Measurements from ENCODE around the gene CDC6.
"Not testable (repeated sequence)": the region's sequence is repeated elsewhere in the genome, so short reads cannot be mapped to it uniquely, and the experiment has no call there.

CDC6 gene

GRCh38 chr17:40290629-40291280, 3.1 kb downstream of the CDC6 start:
- DNase-seq: peak; percentile 60 to 63

DNA sequence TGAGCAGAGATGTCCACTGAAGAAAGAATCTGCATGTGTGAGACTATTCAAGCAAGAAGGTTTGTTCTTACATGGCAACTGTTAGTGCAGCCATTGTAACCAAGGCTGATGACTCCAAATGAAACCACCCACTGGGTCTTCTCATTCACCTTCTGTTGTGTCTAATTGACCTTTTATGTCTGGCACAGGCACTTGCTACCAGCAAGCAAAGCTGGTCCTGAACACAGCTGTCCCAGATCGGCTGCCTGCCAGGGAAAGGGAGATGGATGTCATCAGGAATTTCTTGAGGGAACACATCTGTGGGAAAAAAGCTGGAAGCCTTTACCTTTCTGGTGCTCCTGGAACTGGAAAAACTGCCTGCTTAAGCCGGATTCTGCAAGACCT, 3.6 kb downstream of the CDC6 start:
- DNase-seq: no peak

DNA sequence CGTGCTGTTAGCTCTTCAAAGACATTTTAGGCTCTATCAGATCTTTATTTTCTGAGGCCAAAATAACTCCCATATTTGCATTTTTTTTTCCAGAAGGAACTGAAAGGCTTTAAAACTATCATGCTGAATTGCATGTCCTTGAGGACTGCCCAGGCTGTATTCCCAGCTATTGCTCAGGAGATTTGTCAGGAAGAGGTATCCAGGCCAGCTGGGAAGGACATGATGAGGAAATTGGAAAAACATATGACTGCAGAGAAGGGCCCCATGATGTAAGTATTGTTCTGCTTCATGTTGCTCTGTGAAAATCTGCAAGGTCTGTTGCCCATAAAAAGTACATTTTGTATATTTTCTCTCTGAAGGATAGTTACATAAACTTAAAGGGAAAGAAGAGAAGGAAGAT, 5.7 kb downstream of the CDC6 start:
- no peak for DNase-seq

DNA sequence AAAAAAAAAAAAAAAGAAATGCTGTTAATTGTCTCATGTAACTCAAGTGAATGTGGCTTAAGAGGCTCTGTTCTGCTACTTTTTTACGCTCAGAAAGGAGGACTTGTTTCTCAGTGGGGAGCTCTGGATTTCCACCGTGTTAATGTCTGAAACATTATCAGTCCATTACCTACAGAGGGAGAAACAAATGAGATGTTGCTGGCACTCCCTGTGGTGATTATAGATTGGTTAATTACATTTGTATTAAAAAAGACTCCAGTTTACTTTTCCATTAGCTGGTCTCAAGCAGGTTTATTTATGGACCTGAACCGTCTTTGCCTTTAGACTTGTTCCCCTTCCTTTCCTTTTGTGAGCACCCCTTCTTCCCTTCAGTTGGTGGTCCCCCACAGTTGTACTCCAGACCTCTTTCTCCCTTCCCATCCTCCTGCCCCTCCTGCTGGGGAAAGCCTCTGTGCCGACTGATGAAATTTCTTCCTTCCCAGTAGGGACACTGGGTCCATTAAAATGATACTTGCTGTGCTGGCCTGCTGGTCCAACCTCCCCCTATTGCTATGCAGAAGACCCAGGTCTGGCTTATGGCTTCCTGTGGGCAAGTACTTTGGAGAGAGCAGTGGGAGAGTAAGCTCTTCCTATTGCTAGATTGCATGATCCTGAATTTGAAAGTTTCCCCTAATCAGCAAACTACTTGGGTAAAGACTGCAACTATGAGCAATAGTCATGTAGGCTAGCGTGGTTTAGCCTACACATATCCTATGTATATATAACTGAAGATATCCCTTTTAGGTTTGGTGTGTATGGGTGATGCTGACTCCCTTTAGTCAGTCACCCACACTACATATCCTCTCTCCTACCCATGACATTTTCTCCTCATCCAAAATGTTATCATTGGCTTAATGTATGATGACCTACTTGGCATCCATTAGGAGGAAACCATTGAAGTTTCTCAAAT, 8.1 kb downstream of the CDC6 start:
- peak; percentile 66 to 81 for DNase-seq

DNA sequence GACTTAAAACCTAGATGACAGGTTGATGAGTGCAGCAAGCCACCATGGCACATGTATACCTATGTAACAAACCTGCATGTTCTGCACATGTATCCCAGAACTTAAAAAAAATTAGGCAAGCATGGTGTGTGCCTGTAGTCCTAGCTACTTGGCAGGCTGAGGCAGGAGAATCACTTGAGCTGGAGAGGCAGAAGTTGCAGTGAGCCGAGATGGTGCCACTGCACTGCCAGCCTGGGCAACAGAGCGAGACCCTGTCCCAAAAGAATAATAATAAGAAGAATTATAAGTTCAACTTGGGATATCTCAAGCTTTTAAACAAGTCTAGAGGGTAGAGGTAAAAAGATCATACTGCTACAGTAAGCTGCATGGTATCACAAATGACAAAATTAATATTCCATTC, 9.8 kb downstream of the CDC6 start:
- DNase-seq: no peak

DNA sequence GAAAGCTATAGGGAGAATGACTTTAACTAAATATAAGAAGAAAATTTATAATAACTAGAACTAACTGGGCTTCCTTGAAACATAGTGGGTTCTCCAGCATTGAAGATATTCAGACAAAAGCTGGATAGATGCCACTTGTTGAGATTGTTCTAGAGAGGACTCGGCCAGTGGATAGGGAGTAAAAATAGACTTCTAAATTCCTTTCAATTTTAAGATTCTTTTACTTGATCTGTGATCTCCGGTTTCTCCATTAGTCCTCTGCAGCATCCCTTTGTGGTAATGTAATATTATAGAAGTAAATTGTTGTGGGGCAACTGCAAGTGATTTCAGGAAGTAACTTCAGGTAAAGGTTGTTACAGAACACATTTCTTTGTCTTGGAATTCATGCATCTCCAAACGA, 11.0 kb downstream of the CDC6 start:
- DNase-seq: no peak

DNA sequence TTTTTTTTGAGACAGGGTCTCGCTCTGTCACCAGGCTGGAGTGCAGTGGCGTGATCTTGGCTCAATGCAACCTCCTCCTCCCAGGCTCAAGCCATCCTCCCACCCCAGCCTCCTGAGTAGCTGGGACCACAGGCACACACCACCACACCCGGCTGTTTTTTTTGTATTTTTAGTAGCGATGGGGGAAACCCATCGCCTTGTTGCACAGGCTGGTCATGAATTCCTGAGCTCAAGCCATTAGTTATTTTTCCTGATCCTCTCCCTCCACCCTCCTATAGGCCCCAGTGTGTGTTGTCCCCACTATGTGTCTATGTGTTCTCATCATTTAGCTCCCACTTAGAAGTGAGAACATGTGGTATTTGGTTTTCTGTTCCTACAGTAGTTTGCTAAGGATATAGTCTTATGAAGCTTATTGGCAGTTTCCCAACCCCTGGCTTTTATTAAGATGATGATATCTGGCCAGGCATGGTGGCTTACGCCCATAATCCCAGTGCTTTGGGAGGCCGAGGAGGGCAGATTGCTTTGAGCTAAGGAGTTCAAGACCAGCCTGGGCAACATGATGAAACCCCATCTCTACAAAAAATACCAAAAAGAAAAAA, 11.6 kb downstream of the CDC6 start:
- DNase-seq: not testable (repeated sequence)

- no peak for DNase-seq
Observed at GRCh38 chr17:40301315-40301714, 13.6 kb downstream of the CDC6 start.

DNA sequence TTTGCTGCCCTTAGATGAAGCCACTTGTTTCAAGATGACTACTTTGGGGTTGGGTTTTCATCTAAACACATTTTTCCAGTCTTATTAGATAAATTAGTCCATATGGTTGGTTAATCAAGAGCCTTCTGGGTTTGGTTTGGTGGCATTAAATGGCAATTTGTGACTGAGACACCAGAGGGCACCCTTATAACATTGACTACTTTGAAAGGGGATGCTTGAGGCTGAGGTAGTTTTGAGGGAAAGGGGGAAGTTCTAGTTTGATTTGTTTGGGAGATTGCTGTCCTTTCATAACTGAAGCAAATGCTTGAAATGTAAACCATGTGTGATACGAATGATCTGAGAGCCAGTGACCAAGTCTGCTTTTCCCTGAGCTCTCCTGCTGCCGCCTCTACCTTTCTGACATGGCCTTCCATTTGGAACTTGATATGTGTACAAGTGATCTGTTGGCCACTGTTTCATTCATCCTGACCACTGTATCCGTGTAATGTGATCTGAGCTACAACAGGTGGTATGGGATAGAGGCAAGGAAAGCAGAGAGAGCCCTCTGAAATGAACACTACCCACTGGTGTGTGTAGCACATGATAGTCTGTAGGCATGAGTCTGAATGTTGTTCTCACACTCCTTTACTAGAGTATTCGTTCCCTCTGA, 15.5 kb downstream of the CDC6 start:
- peak; percentile 82 to 91 for DNase-seq

GRCh38 chr17:40303708-40304551, 16.3 kb downstream of the CDC6 start:
- DNase-seq: peak in 1 of 2 donors; percentile 51

- not testable (repeated sequence) for DNase-seq
Observed at GRCh38 chr17:40304552-40304863, 16.8 kb downstream of the CDC6 start.

DNA sequence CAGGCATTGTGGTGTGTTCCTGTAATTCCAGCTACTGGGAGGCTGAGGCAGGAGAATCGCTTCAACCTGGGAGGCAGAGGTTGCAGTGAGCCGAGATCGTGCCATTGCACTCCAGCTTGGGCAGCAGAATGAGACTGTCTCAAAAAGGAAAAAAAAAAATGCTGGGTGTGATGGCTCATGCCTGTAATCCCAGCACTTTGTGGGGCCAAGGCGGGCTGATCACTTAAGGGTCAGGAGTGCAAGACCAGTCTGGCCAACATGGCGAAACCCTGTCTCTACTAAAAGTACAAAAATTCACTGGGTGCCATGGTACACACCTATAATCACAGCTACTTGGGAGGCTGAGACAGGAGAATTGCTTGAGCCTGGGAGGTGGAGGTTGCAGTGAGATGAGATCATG, 17.2 kb downstream of the CDC6 start:
- DNase-seq: not testable (repeated sequence)

DNA sequence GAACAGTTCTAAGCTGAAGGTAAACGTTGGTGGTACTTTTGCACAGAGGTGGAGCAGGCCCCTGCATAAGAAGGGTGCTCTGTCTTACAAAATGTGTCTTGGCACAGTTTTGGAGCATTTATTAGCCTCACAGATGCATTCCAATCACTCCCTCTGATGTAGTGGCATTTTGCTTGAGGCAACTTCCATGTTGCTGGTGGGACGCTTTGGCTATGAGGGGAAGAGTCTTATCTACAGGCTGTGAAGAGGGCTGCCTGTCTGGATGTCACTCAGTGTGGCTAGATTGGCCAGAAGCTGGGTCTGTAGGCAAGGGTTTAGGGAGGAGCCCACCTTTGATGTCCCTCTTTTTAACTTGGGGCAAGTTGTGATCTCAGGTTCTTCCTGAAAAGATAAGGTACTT, 18.7 kb downstream of the CDC6 start:
- no peak for DNase-seq

DNA sequence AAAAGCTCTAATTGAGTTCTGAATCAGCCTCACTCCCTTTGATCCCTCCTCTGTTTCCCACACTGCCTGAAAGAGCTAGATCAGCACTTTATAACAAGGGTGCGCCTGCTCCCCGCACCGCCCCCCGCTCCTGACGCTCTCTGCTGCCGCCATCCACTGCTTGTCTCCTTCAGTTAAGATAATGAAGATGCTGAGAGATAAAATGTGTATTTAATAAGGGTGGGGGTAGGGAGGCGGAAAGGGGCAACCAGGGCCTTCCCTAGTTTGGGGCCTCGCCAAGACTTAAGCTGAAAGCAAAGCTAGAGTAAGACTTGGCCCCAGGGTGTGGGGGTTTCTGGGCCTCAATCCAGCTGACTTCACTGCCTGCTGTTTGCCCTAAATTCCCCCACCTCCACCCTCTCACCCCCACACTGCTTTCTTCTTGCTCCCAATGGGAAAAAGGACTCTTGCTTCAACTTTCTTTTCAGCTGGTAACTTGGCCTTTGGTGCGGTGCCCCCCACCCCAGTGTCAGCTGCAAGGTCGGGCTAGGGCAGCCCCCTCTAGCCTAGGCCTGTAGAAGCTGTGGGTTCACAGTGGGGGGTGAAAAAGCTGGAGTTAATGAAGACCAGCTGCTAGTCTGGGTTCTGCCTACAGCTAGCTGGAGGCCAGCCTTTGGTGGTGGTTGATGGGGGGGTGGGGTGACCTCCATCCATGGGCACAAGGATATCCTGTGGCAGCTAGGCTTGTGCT, 19.5 kb downstream of the CDC6 start:
- peak in 1 of 2 donors; percentile 75 for DNase-seq

DNA sequence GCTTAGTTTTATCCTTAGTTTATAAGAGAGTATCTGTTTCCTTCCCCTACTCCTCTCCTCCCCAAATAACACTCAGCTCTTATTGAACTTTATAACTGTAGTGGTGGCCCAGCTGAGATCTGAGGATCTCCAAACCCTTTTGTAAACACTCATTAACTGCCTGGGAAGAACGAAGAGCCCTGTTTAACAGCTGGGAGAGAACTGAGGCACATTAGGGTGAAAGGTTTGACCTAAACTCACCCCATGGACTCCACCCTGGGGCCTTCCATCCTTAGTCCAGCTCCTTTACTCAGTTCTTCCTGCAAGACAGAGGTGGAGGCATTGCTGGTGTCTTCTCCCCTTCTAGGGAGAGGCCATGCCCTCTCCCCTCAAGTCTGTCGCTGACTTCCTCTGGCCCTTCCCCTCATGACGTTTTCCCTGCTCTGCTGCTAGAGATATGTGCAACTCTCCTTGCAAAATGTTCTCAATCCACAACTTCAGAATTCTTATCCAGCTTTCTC, 20.1 kb downstream of the CDC6 start:
- peak; percentile 66 to 77 for DNase-seq

DNA sequence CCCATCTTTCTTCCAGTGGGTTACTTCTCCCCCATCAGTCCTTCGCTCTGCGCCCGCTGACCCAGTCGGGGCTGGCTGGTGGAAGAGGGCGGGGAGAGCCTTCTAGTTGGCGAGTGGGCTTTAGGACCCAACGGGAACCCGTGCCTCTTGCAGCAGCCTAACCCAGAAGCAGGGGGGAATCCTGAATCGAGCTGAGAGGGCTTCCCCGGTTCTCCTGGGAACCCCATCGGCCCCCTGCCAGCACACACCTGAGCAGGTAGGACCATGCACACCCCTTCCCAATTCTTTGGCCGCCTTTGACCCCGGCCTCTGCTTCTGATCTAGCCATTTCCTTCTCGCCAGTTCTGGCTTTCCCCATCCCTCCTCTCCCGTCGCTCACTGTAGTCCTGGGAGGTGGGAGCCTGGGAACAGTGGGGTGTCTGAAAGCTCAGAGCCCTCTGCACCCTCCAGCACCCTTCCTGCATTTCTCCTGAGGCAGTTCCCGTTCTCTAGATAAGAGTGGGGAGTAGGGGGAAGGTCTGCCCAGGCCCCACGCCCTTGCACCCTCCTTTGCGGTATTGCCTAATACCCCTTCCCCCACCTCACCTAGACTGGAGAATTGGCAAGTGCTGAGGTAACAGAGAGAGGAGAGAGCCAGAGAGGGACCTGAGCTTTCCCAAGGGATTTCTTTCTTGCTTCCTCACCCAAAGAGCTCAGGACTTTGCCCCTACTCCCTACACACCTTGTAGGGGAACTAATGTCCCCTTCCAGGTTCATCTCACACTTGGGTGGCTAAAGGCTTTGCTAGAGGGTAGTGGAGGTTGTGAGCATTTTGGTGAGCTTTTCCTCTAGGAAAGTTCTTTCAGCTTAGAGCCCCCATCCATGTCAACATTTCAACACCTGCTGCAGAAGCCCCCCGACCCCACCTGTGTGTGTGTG, 21.6 kb downstream of the CDC6 start, which contains the start of gene RARA:
Gene RARA (plus strand): TSS at position 150 of the 918 bp plus-strand sequence. CDS start 22,039 bp downstream, outside the sequence.
- no peak for DNase-seq

GRCh38 chr17:40309949-40310510, 22.4 kb downstream of the CDC6 start:
- no peak for DNase-seq

GRCh38 chr17:40310882-40311391, 23.3 kb downstream of the CDC6 start:
- DNase-seq: no peak

DNA sequence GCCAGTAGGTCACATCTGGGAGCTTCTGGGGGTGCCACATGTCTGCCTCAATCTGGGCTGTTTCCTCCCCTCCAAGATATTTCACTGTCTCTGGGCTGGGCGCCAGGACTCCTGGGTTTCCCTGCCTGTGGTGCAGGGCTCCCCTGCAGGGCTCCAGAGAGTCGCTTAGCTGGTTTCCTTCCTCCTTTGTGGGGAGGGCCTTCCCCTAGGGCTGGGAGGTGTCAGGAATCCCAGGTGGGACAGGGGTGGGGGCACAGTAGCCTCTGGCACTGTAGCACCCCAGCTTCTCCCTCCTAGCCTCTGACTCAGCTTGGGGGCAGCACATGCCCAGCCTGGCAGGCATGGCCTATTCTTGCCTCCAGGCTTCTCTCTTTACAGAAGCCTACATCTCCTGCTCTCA, 23.9 kb downstream of the CDC6 start:
- no peak for DNase-seq

All from inflammatory macrophage (primary cell).